H7 (cell line): ENCODE measurements around the gene DSG2. TPM values are rescaled to one million over a fixed set of nuclear protein-coding genes. Genes with fewer than 3 reads are reported as not detected.

Source experiments
- total RNA-seq: library from RNA; depleted of rRNA; stranded (reverse); fragments of >200 nt; shearing (Covaris generic); gene quantifications from 2 replicates; pipeline ENCODE4 v1.2.3, GENCODE V29; 2014; rRNA removed

The DSG2 gene
- total RNA-seq, 1 experiment from 2014 or later, result 51.7 TPM

Other genes with a start within 250 kb of the DSG2 start
- gene DSG1, start 180.0 kb upstream of the DSG2 start, total RNA-seq, result 0.14 TPM in 1 of 2 replicates, not detected in the other
- not detected in 2 replicates for gene DSG4, start 121.4 kb upstream of the DSG2 start, total RNA-seq
- not detected in 2 replicates for gene DSG3, start 50.4 kb upstream of the DSG2 start, total RNA-seq
- gene TTR, start 93.7 kb downstream of the DSG2 start, total RNA-seq, result not detected in 2 replicates
- gene B4GALT6, start 186.4 kb downstream of the DSG2 start, total RNA-seq, result 15.3 and 25.4 TPM in 2 replicates